Hepatocyte (in vitro differentiated cells): Measurements from ENCODE around the gene ERAS.

Experiments
- EZH2phosphoT487 ChIP-seq: fragments of 200-600 bp; sonication (generic); IDR thresholded peaks from one replicate; pipeline ENCODE4 v1.6.1; 2018; ENCODE audit warnings: antibody characterized with exemption, mild to moderate bottlenecking, low read depth, moderate library complexity; ENCODE audit not compliant: unreplicated experiment, severe bottlenecking
- TF ChIP-seq, protein P1 (sequence below): fragments of 200-600 bp; sonication (generic); IDR thresholded peaks from 2 replicates; pipeline ENCODE4 v1.5.1; 2016; ENCODE audit warnings: antibody characterized with exemption, mild to moderate bottlenecking; ENCODE audit not compliant: poor library complexity

- TF ChIP-seq EZH2phosphoT487, result no peak
- TF ChIP-seq, protein P1, sequence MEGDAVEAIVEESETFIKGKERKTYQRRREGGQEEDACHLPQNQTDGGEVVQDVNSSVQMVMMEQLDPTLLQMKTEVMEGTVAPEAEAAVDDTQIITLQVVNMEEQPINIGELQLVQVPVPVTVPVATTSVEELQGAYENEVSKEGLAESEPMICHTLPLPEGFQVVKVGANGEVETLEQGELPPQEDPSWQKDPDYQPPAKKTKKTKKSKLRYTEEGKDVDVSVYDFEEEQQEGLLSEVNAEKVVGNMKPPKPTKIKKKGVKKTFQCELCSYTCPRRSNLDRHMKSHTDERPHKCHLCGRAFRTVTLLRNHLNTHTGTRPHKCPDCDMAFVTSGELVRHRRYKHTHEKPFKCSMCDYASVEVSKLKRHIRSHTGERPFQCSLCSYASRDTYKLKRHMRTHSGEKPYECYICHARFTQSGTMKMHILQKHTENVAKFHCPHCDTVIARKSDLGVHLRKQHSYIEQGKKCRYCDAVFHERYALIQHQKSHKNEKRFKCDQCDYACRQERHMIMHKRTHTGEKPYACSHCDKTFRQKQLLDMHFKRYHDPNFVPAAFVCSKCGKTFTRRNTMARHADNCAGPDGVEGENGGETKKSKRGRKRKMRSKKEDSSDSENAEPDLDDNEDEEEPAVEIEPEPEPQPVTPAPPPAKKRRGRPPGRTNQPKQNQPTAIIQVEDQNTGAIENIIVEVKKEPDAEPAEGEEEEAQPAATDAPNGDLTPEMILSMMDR, result no peak
Observed at GRCh38 chrX:48813644-48814043, 12.7 kb upstream of the ERAS start.
